Panc1 (cell line): ENCODE results near the gene LYPLA2.

Experiments used
- CTCF ChIP-seq: fragments of 450-650 bp; IDR thresholded peaks from 2 replicates; pipeline ENCODE4 v1.5.1; 2017; ENCODE audit warnings: mild to moderate bottlenecking
- POLR2AphosphoS5 ChIP-seq: IDR thresholded peaks from 2 replicates; pipeline ENCODE4 v1.6.1; 2012; ENCODE audit warnings: mild to moderate bottlenecking, low read depth, low read length, moderate library complexity
- REST ChIP-seq, 2 experiments: IDR thresholded peaks; 2 replicates each; pipeline ENCODE4 v1.6.1; 2011 to 2012; ENCODE audit warnings: low read depth in 2 of 2, control low read depth in 1 of 2, low read length in 1 of 2, mild to moderate bottlenecking in 1 of 2, moderate library complexity in 1 of 2; ENCODE audit not compliant: insufficient read depth in 1 of 2

GRCh38 chr1:23800400-23801337, 9.7 kb downstream of the LYPLA2 start, which contains the start of gene GALE:
- TF ChIP-seq CTCF = no peak
- TF ChIP-seq POLR2AphosphoS5 = peak; percentile 87; the same call in 1 of the 2 replicates
- TF ChIP-seq REST (IDR thresholded peaks at IDR 0.05; ENCODE audit: insufficient read depth in 1 of 2, low read depth in 2 of 2, low read length in 1 of 2) = no peak
